Measurements from ENCODE around the gene CLIC6.

DNA sequence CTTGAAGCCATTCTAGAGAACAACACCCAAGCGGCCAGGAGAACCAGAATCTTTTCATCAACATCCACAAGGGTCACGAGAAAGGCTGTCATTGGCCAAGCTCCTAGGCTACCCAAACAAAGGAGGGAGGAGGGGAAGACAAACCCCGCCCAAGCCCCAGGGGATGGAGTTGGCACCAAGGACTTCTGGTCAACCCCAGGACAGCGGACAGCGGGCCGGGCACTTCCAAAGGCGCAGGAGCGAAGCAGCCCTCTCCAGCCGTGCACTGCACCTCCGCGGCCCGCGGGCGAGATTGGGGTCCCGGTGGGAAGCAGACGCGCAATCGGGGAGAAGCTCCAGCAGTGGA is at the start of gene CLIC6:
- TF ChIP-seq TAF1 (IDR thresholded peaks at IDR 0.05; ENCODE audit: low read depth) (no peak), YY1 (IDR thresholded peaks at IDR 0.05; ENCODE audit: low read depth) (no peak), EP300 (IDR thresholded peaks at IDR 0.05; ENCODE audit: borderline replicate concordance) (no peak)
